Central memory CD8-positive, alpha-beta T cell (primary cell): ENCODE data around the gene MOBP.

ENCODE experiments used
- ATAC-seq: fragments of 150-1000 bp; cut with Tn5 transposase; replicated peaks from 2 replicates; pipeline ENCODE4 v1.10.0; 2022; ENCODE audit warnings: mild to moderate bottlenecking, moderate FRiP score, moderate number of reproducible peaks; ENCODE audit not compliant: poor library complexity, severe bottlenecking; ENCODE audit errors: extremely low read depth
- DNase-seq, 2 donors: peaks; one replicate each; pipeline ENCODE4 v3.0.0; 2021; ENCODE audit warnings: low spot score in 2 of 2
- H3K27ac Mint-ChIP-seq: one replicate; pipeline ENCODE4 v1.8.0; 2022; ENCODE audit warnings: low read depth, mild to moderate bottlenecking, moderate library complexity, mixed read lengths
- H3K27me3 Mint-ChIP-seq: one replicate; pipeline ENCODE4 v1.8.0; 2022; ENCODE audit warnings: mixed read lengths
- H3K36me3 Mint-ChIP-seq: one replicate; pipeline ENCODE4 v1.8.0; 2022; ENCODE audit warnings: mild to moderate bottlenecking, moderate library complexity, mixed read lengths; ENCODE audit not compliant: insufficient read depth
- H3K4me1 Mint-ChIP-seq: one replicate; pipeline ENCODE4 v1.8.0; 2022; ENCODE audit warnings: mixed read lengths
- H3K4me3 Mint-ChIP-seq: one replicate; pipeline ENCODE4 v1.8.0; 2022; ENCODE audit warnings: mild to moderate bottlenecking, moderate library complexity, mixed read lengths
- H3K9me3 Mint-ChIP-seq: one replicate; pipeline ENCODE4 v1.8.0; 2022; ENCODE audit warnings: mixed read lengths

MOBP gene

GRCh38 chr3:39513791-39514369 is 46.4 kb downstream of the MOBP start:
- Mint-ChIP-seq H3K36me3 (no peaks in the 10 kb centered on the region), H3K27ac (no peak overlapping the region), H3K4me1 (no peaks in the 10 kb centered on the region), H3K27me3 (peaks cover 30% of the 10 kb centered on the region), H3K9me3 (no peaks in the 10 kb centered on the region), H3K4me3 (no peak overlapping the region)
- ATAC-seq (no peak), DNase-seq (no peak)

DNA sequence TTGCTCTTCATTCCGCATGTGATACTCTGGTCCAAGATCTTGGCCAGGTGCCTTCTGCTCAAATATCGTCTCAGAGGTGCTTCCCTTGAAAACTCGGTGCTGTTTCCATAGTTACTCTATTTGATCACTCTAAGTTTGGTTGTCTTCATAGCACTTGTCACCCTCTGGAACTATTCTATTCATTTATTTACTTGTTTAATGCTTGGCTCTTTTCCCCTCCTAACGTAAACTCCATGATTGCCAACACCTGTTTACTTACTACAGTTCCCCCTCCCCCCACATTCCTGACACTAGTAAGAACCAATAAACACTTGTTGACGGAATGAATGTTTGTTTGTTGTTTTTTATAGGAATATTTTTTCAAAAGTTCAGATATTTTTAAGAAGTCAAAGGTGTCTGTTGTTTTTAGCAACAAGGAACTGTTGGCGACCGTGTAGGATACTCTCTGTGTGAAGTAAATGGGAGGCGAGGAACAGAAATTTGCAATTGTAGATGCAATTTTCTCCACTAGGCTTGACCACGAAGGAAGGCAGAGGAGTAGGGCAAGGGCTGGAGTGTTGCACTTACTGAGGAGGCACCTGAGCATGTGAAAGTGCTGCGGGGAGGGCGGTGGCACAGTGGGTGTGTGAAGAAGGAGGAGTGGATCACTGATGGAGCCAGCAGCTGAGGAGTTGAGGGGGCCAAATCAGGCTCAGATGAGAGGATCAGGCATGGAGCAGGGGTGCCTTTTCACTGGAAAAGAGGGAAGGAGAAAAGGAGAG is 48.4 kb downstream of the MOBP start:
- no peak for ATAC-seq
- DNase-seq = no peak
- H3K36me3 Mint-ChIP-seq = no peaks in the 10 kb centered on the region
- H3K4me1 Mint-ChIP-seq = no peaks in the 10 kb centered on the region
- H3K27ac Mint-ChIP-seq = no peak overlapping the region
- no peaks in the 10 kb centered on the region for H3K9me3 Mint-ChIP-seq
- H3K27me3 Mint-ChIP-seq = peaks cover 45% of the 10 kb centered on the region
- no peak overlapping the region for H3K4me3 Mint-ChIP-seq

DNA sequence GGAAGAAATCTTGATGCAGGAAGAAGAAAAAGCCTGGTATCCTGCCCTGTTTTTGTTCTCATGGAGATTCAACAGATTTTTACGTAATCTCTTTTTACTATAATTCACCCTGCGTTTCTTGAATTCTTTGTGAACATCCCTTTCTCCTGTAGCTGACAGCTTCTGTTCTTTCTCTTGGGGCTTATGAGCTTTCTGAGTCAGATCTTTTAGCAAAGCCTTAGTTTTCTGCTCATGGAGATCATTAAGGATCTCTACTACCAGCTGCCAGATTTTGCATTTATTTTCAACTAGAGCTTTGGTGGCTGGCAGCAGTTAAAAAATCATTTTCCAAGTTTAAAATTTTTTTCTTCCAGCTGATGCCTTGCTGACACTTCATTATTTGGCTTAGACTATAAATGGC is 51.6 kb downstream of the MOBP start:
- no peaks in the 10 kb centered on the region for H3K4me1 Mint-ChIP-seq
- H3K9me3 Mint-ChIP-seq = no peaks in the 10 kb centered on the region
- H3K27me3 Mint-ChIP-seq = peaks cover 40% of the 10 kb centered on the region
- no peaks in the 10 kb centered on the region for H3K36me3 Mint-ChIP-seq
- no peak overlapping the region for H3K27ac Mint-ChIP-seq
- ATAC-seq (no peak), DNase-seq (no peak)
- no peak overlapping the region for H3K4me3 Mint-ChIP-seq

DNA sequence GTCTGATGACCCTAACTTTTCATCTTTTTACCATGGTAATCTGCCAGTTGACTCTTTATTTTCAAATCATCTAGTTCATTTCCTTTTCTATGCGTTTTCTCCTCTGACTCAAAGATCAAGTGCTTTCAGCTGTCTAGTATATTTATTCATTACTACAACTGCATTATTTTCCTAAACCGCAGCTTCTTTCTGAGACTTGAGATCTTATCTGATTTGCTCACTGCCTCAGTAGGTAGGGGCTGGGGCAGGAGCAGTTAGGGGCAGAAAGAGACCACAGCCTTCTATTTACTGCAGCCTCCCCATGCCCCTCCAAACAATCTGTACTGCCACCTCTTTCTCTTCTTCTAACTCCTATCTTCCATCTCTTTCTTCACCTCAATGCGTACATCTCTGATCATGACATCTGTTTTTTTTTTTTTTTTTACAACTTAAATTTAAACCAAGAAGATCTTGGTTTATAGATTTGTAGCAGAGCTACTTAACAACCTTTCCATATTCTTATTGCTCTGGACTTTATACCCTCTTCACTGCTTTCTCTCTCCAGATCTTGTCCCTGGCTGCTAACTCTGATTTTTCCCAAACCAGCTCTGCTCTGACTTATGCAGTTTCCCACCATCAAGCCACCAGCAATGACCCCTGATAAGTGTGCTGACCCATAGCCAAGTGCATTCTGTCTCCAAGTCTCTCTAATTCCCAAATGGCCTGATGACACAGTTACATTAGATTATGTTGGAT is 52.2 kb downstream of the MOBP start:
- Mint-ChIP-seq H3K9me3 (no peaks in the 10 kb centered on the region), H3K27me3 (peaks cover 34% of the 10 kb centered on the region), H3K4me1 (no peaks in the 10 kb centered on the region), H3K4me3 (no peak overlapping the region), H3K27ac (no peak overlapping the region), H3K36me3 (no peaks in the 10 kb centered on the region)
- ATAC-seq = no peak
- DNase-seq = no peak

GRCh38 chr3:39521456-39521855 is 54.0 kb downstream of the MOBP start:
- H3K36me3 Mint-ChIP-seq = no peaks in the 10 kb centered on the region
- DNase-seq (no peak), ATAC-seq (no peak)
- H3K4me3 Mint-ChIP-seq = no peak overlapping the region
- H3K27me3 Mint-ChIP-seq = peaks cover 16% of the 10 kb centered on the region
- no peaks in the 10 kb centered on the region for H3K4me1 Mint-ChIP-seq
- no peak overlapping the region for H3K27ac Mint-ChIP-seq
- H3K9me3 Mint-ChIP-seq = peaks cover 6% of the 10 kb centered on the region

DNA sequence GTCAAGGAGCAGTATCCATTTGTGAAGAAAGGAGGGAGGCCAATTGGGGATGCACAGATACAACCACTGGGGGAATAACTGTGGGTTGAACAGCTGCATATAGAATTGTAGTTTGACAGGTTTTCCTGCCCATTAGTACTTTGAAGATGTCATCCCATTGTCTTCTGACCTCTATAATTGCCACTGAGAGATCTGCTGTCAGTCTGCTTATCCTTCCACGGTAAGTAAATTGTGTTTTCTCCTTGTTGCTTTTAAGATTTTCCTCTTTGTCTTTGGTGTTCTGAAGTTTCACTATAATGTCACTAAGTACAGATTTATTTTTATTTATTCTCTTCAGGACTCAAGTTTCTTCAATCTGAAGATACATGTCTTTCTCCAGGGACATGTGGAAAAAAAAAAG is 56.6 kb downstream of the MOBP start:
- Mint-ChIP-seq H3K4me3 (no peak overlapping the region), H3K27me3 (peaks cover 25% of the 10 kb centered on the region), H3K4me1 (no peaks in the 10 kb centered on the region), H3K36me3 (no peaks in the 10 kb centered on the region), H3K27ac (no peak overlapping the region), H3K9me3 (peaks cover 6% of the 10 kb centered on the region)
- ATAC-seq (no peak), DNase-seq (no peak)

GRCh38 chr3:39528844-39529243 is 61.4 kb downstream of the MOBP start:
- Mint-ChIP-seq H3K9me3 (peaks cover 6% of the 10 kb centered on the region), H3K27me3 (peaks cover 32% of the 10 kb centered on the region), H3K4me3 (no peak overlapping the region), H3K27ac (no peak overlapping the region), H3K36me3 (no peaks in the 10 kb centered on the region), H3K4me1 (no peaks in the 10 kb centered on the region)
- no peak for ATAC-seq
- DNase-seq = no peak

DNA sequence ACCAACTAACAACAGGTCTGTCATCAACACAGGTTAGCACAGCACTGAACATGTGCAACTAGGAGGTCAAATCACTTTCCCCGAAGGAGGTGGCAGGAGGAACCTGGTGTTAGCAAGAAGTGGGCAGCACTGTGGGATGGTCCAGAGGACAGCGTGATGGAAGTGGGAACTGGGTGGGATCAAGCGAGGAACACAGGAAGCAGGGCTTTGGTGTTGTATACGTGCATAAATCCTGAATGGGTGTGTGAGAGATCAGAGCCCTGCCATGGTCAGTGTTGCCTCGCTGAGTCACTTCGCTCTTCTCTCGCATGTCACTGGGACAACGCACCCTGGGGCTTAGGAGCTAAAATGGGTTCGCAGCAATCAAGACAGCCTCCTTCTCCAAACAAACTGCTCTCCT is 62.1 kb downstream of the MOBP start:
- H3K4me1 Mint-ChIP-seq = no peaks in the 10 kb centered on the region
- no peak overlapping the region for H3K27ac Mint-ChIP-seq
- peaks cover 39% of the 10 kb centered on the region for H3K27me3 Mint-ChIP-seq
- no peak overlapping the region for H3K4me3 Mint-ChIP-seq
- H3K36me3 Mint-ChIP-seq = no peaks in the 10 kb centered on the region
- peaks cover 6% of the 10 kb centered on the region for H3K9me3 Mint-ChIP-seq
- no peak for ATAC-seq
- no peak for DNase-seq

GRCh38 chr3:39531066-39531465 is 63.6 kb downstream of the MOBP start:
- no peak for ATAC-seq
- DNase-seq = no peak
- Mint-ChIP-seq H3K4me3 (no peak overlapping the region), H3K27me3 (peaks cover 52% of the 10 kb centered on the region), H3K9me3 (no peaks in the 10 kb centered on the region), H3K4me1 (no peaks in the 10 kb centered on the region), H3K36me3 (no peaks in the 10 kb centered on the region), H3K27ac (no peak overlapping the region)

DNA sequence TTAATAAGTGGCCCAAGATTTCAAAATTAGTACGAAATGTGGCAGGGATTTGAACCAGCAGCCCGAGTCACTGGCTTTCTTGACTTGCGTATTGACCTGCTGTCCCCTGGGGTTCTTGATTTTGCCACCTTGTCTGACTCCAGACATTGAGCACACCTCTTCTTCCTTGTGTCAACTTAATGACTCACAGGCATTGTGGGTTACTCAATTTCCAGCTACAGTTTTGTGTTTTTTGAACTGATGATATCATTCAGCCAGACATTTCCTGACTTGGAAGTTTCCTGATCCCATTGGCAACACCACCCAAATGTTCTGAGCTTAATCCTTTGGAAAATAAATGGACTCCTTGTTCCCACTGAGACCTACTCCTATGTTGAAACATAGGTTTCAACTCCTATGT is 64.2 kb downstream of the MOBP start:
- no peaks in the 10 kb centered on the region for H3K36me3 Mint-ChIP-seq
- no peak for DNase-seq
- no peak overlapping the region for H3K27ac Mint-ChIP-seq
- no peak overlapping the region for H3K4me3 Mint-ChIP-seq
- no peaks in the 10 kb centered on the region for H3K4me1 Mint-ChIP-seq
- H3K9me3 Mint-ChIP-seq = no peaks in the 10 kb centered on the region
- H3K27me3 Mint-ChIP-seq = peaks cover 52% of the 10 kb centered on the region
- ATAC-seq = no peak

- Mint-ChIP-seq H3K27ac (no peak overlapping the region), H3K4me1 (no peaks in the 10 kb centered on the region), H3K9me3 (no peaks in the 10 kb centered on the region), H3K27me3 (peaks cover 47% of the 10 kb centered on the region), H3K36me3 (no peaks in the 10 kb centered on the region), H3K4me3 (no peak overlapping the region)
- ATAC-seq (no peak), DNase-seq (no peak)
Observed at GRCh38 chr3:39532777-39533176, 65.3 kb downstream of the MOBP start.

- H3K9me3 Mint-ChIP-seq = no peaks in the 10 kb centered on the region
- H3K36me3 Mint-ChIP-seq = no peaks in the 10 kb centered on the region
- peaks cover 42% of the 10 kb centered on the region for H3K27me3 Mint-ChIP-seq
- ATAC-seq (no peak), DNase-seq (no peak)
- H3K4me1 Mint-ChIP-seq = no peaks in the 10 kb centered on the region
- no peak overlapping the region for H3K27ac Mint-ChIP-seq
- H3K4me3 Mint-ChIP-seq = no peak overlapping the region
Observed at GRCh38 chr3:39533226-39533625, 65.7 kb downstream of the MOBP start.
